ENCODE measurements around the gene TCF25. TPM values are rescaled to one million over a fixed set of nuclear protein-coding genes. Genes with fewer than 3 reads are reported as not detected.
"Not testable (repeated sequence)": the region's sequence is repeated elsewhere in the genome, so short reads cannot be mapped to it uniquely, and the experiment has no call there.

Gene TCF25
- total RNA-seq, 1 donor from 2014 or later: 272 TPM

DNA sequence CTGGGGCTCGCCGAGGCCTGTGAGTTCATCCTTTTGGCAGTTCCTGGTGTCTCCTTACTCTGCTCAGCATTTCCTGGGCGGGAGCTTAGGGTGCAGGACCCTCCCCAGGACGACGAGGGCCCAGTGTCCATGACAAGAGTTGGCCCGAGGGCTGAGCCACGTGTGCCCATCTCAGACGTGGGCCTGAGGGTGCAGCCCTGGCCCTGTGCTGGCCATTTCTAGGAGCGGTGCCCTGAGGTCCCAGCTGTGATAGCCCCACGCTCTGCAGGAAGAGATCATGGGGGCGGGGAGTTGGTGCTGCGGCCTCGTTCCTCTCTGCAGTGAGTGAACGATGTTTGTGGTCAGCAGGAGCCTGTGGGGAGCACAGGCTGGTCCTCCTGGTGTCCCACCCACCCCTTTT lies 39.2 kb downstream of the TCF25 start:
- Mint-ChIP-seq H3K27ac (ENCODE audit: unreplicated experiment) (no peak overlapping the region), H3K4me1 (ENCODE audit: low read depth, unreplicated experiment) (no peaks in the 10 kb centered on the region), H3K4me3 (ENCODE audit: unreplicated experiment) (no peak overlapping the region), H3K27me3 (ENCODE audit: unreplicated experiment) (peaks cover 9% of the 10 kb centered on the region), H3K9me3 (ENCODE audit: unreplicated experiment) (peaks cover 7% of the 10 kb centered on the region), H3K36me3 (ENCODE audit: unreplicated experiment) (no peaks in the 10 kb centered on the region)
- no peak for TF ChIP-seq CTCF (IDR thresholded peaks at IDR 0.05; ENCODE audit: partially characterized antibody, unreplicated experiment)
- DNase-seq: no peak

DNA sequence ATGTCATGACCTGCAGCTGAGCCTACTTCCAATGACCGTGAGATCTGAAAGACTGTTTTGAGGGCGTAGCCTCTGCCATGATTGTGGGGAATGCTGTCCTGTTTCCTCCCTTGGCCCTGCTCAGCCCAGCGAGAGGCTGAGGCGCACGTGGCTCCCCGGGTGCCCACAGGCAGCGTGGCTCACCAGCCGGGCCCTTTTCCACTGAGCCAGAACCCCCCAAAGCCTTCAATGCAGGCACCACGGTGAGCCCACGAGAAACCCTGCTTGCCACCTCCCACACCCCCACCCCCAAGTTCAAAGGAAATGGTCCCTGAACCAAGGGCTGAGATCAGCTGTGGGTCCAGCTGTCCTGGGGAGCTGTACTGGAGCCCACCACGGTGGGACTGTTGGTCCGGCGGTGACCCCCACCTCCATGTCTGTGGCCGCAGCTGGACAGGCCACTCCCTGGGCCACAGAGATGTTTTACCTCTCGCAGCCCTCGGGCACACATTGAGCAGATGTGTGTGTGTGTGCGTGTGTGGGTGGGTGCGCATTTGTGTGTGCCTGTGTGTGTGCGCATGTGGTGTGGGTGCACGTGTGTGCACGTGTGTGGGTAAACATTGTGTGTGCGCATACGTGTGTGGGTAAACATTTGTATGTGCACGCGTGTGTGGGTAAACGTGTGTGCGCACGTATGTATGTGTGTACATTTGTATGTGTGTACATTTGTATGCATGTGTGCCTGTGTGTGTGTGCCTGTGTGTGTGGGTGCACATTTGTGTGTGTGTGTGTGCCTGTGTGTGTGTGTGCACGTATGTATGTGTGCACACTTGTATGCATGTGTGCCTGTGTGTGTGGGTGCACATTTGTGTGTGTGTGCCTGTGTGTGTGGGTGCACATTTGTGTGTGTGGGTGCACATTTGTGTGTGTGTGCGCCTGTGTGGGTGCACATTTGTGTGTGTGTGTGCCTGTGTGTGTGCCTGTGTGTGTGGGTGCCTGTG lies 40.3 kb downstream of the TCF25 start:
- Mint-ChIP-seq H3K4me1 (ENCODE audit: low read depth, unreplicated experiment) (no peaks in the 10 kb centered on the region), H3K27ac (ENCODE audit: unreplicated experiment) (peak overlapping the region; percentile 70), H3K9me3 (ENCODE audit: unreplicated experiment) (peaks cover 7% of the 10 kb centered on the region), H3K36me3 (ENCODE audit: unreplicated experiment) (no peaks in the 10 kb centered on the region), H3K27me3 (ENCODE audit: unreplicated experiment) (peaks cover 9% of the 10 kb centered on the region), H3K4me3 (ENCODE audit: unreplicated experiment) (no peak overlapping the region)
- no peak for TF ChIP-seq CTCF (IDR thresholded peaks at IDR 0.05; ENCODE audit: partially characterized antibody, unreplicated experiment)
- no peak for DNase-seq

- not testable (repeated sequence) for H3K4me1 Mint-ChIP-seq (ENCODE audit: low read depth, unreplicated experiment); H3K4me3 Mint-ChIP-seq (ENCODE audit: unreplicated experiment); DNase-seq; H3K27ac Mint-ChIP-seq (ENCODE audit: unreplicated experiment); H3K9me3 Mint-ChIP-seq (ENCODE audit: unreplicated experiment); H3K36me3 Mint-ChIP-seq (ENCODE audit: unreplicated experiment)
- H3K27me3 Mint-ChIP-seq (ENCODE audit: unreplicated experiment): peaks cover 12% of the 10 kb centered on the region
Measured at GRCh38 chr16:89914642-89915285, 41.4 kb downstream of the TCF25 start.

DNA sequence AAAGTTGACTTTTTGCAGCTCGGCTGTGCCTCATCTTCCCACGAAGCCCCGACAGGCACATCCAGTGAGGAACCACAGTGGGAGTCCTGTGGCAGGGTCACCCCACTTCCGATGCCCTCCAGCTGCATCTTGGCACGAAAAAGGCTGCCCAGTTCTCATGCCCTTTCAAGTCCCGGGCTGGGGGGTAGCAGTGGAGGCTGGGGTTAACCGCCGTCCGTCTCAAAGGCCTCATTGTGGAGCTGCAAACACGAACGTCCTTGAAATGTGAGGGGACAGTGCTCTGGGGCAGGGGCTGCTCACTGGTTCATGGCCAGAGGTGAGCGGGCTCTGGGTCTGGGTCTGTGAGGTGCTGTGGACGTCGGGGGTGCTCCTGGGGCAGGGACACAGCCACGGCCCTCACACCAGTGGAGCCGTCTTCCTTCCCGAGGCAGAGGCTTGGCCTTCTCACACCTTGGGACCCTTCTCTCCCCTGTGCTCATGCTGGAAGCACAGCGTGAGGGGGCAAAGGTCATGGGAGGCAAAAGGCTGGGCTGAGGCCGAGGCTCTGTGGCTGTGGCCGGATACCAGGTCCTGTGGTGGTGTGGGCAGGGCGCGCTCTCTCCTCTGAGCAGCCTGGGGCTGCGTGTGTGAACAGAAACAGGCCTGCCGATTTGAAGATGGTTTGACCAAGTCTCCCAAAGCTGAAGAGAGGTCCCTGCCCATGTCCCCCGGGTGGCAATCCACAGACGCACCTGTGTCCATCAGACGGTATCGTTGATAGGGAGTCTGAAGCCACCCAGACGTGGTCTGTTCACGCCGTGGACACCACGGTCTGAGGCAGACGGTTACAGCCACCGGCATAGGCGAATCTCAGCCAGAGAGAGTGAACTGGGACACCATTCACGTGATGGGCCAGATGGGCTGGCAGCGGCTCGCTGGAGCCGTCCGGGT lies 42.2 kb downstream of the TCF25 start:
- H3K27me3 Mint-ChIP-seq (ENCODE audit: unreplicated experiment): peaks cover 16% of the 10 kb centered on the region
- peaks cover 9% of the 10 kb centered on the region for H3K9me3 Mint-ChIP-seq (ENCODE audit: unreplicated experiment)
- no peak for TF ChIP-seq CTCF (IDR thresholded peaks at IDR 0.05; ENCODE audit: partially characterized antibody, unreplicated experiment)
- H3K4me1 Mint-ChIP-seq (ENCODE audit: low read depth, unreplicated experiment): peaks cover 1% of the 10 kb centered on the region
- H3K36me3 Mint-ChIP-seq (ENCODE audit: unreplicated experiment): no peaks in the 10 kb centered on the region
- H3K27ac Mint-ChIP-seq (ENCODE audit: unreplicated experiment): no peak overlapping the region
- H3K4me3 Mint-ChIP-seq (ENCODE audit: unreplicated experiment): no peak overlapping the region
- no peak for DNase-seq

DNA sequence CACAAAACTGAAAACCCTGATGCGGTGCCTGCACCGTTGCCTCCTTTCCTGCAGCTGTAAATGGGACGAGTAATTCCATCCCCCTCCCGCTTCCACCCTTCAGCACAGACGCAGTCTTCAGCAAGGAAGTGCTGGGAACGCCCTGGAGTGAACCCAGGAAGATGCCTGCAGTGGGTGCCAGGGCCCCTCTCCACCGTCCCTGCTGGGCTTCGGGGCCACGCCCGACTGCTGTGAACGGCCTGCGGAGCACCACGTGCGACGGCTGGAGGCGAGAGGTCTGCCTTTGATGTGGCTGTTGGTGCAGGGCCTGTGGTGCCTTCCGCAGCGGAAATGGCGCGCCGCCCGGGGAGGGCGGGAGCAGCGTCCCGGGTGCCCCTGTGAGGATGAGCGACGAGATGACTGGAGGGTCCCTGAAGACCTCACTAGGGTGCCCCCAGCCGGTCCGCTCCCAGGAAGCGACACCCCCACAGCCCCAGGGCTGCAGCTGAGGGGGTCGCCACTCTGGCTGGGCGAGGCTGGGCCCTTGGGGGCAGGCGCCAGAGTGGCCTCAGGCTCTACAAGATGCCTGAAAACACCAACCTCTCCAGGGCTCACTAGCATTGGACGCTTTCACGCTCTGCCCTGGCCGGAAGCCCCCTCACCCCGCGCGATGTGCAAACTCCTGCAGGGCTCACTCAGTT lies 44.5 kb downstream of the TCF25 start:
- H3K4me1 Mint-ChIP-seq (ENCODE audit: low read depth, unreplicated experiment): peaks cover 3% of the 10 kb centered on the region
- peak; percentile 69 for DNase-seq
- TF ChIP-seq CTCF (IDR thresholded peaks at IDR 0.05; ENCODE audit: partially characterized antibody, unreplicated experiment): no peak
- H3K9me3 Mint-ChIP-seq (ENCODE audit: unreplicated experiment): peaks cover 15% of the 10 kb centered on the region
- H3K27ac Mint-ChIP-seq (ENCODE audit: unreplicated experiment): peak overlapping the region; percentile 59
- peaks cover 27% of the 10 kb centered on the region for H3K27me3 Mint-ChIP-seq (ENCODE audit: unreplicated experiment)
- peak overlapping the region; percentile 79 for H3K4me3 Mint-ChIP-seq (ENCODE audit: unreplicated experiment)
- H3K36me3 Mint-ChIP-seq (ENCODE audit: unreplicated experiment): no peaks in the 10 kb centered on the region
